ENCODE measurements around the gene BTBD7.

Gene BTBD7

DNA sequence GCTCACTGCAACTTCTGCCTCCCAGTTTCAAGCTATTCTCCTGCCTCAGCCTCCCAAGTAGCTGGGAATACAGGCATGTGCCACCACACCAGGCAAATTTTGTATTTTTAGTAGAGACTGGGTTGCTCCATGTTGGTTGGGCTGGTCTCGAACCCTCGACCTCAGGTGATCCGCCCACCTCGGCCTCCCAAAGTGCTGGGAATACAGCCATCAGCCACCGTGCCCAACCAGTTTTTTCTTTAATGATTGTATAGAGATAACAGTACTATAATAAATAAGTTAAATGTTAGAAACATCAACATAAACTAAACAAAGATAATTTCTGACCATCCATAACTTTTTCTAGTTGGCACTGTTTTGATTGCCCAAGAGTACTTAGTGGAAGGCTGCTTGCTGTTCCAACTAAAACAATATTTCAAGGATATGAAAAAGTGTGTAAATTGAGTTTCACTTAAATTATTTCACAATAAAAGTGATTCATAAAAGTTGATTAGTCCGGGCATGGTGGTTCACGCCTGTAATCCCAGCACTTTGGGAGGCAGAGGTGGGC, 131.6 kb downstream of the BTBD7 start:
- in situ Hi-C loops (cut with MboI; ENCODE audit: low sequenced_read_pairs): no loop called here

- in situ Hi-C loops (cut with MboI; ENCODE audit: low sequenced_read_pairs): no loop called here
Measured at GRCh38 chr14:93200553-93200952, 132.3 kb downstream of the BTBD7 start.

- in situ Hi-C loops (cut with MboI; ENCODE audit: low sequenced_read_pairs): no loop called here
Measured at GRCh38 chr14:93199031-93199430, 133.8 kb downstream of the BTBD7 start.

DNA sequence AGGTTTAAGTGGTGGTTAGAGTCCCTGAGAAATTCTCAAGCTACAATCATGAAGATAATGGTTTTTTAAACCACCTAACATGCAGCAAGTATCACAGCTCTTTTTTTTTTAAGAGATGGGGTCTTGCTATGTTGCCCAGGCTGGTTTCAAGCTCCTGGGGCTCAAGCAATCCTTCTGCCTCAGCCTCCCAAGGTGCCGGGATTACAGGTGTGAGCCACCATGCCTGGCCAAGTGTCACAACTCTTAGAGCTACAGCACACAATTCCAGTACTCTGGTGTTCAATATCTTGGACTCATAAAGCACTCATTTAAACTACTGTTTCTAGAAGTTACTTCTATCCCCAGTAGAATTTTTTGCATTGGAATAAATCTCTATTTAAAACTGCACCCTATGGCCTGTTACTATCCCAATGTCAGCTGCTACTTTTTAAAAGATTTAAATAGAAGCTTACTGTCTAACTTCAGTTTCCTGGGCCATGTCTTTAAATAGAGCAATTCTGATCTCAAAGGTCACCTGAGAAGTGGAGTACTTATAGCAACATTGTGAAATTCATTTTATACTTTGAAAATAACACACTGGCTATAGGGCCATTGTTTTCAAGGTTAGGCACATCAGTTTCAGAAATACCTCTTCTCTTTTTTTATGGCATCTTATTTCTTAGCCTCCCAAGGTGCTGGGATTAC, 137.4 kb downstream of the BTBD7 start:
- in situ Hi-C loops (cut with MboI; ENCODE audit: low sequenced_read_pairs): no loop called here

All from HL-60/S4 treated with retinoic acid at 250 ng/mL for 4 days and 3 days (cell line).